OCI-LY1 (cell line): Measurements from ENCODE around the gene NDUFV1.
"Not testable (repeated sequence)": the region's sequence is repeated elsewhere in the genome, so short reads cannot be mapped to it uniquely, and the experiment has no call there.

Experiments used
- H2AFZ ChIP-seq: fragments of 200-600 bp; sonication (generic), shearing (Covaris generic); 2 replicates; pipeline ENCODE4 v1.6.0; 2014; ENCODE audit warnings: antibody characterized with exemption, mild to moderate bottlenecking, low read length
- H3F3A ChIP-seq: fragments of 200-600 bp; sonication (generic), shearing (Covaris generic); 2 replicates; pipeline ENCODE4 v1.6.0; 2014; ENCODE audit warnings: mild to moderate bottlenecking, antibody characterized with exemption, low read length, moderate library complexity; ENCODE audit not compliant: insufficient read depth
- H3K27ac ChIP-seq: fragments of 200-600 bp; sonication (generic); 2 replicates; pipeline ENCODE4 v1.5.1; 2014; ENCODE audit warnings: low read length, mixed run types, mild to moderate bottlenecking, low read depth; ENCODE audit not compliant: poor library complexity, severe bottlenecking
- H3K27me3 ChIP-seq: fragments of 200-600 bp; sonication (generic); 2 replicates; pipeline ENCODE4 v1.6.0; 2014; ENCODE audit warnings: antibody characterized with exemption, mild to moderate bottlenecking, low read length, moderate library complexity; ENCODE audit not compliant: insufficient read depth
- H3K36me3 ChIP-seq: fragments of 200-600 bp; sonication (generic); 2 replicates; pipeline ENCODE4 v1.6.1; 2014; ENCODE audit warnings: mild to moderate bottlenecking, antibody characterized with exemption, low read length, moderate library complexity, mixed read lengths; ENCODE audit not compliant: insufficient read depth
- H3K4me1 ChIP-seq: fragments of 200-600 bp; sonication (generic); 2 replicates; pipeline ENCODE4 v1.5.1; 2014; ENCODE audit warnings: mild to moderate bottlenecking, low read length, moderate library complexity; ENCODE audit not compliant: insufficient read depth, severe bottlenecking
- H3K4me2 ChIP-seq: fragments of 200-600 bp; sonication (generic), shearing (Covaris generic); 2 replicates; pipeline ENCODE4 v1.6.1; 2014; ENCODE audit warnings: low read length
- H3K4me3 ChIP-seq: fragments of 200-600 bp; sonication (generic); 2 replicates; pipeline ENCODE4 v1.5.1; 2014; ENCODE audit warnings: low read length, low read depth, mild to moderate bottlenecking, mixed read lengths; ENCODE audit not compliant: poor library complexity, severe bottlenecking
- H3K79me2 ChIP-seq: fragments of 200-600 bp; shearing (Covaris generic); 2 replicates; pipeline ENCODE4 v1.6.1; 2016; ENCODE audit warnings: mixed run types, low read length, mixed read lengths; ENCODE audit not compliant: insufficient read depth
- H3K9ac ChIP-seq: fragments of 200-600 bp; sonication (generic), shearing (Covaris generic); 2 replicates; pipeline ENCODE4 v1.6.1; 2014; ENCODE audit warnings: mild to moderate bottlenecking, low read length, mixed read lengths
- H3K9me2 ChIP-seq: fragments of 200-600 bp; sonication (generic), shearing (Covaris generic); 2 replicates; pipeline ENCODE4 v1.6.1; 2014; ENCODE audit warnings: low read depth, mild to moderate bottlenecking, low read length, mixed read lengths
- H3K9me3 ChIP-seq: fragments of 200-600 bp; shearing (Covaris generic); 2 replicates; pipeline ENCODE4 v1.6.1; 2014; ENCODE audit warnings: low read length, mixed read lengths
- H4K20me1 ChIP-seq: fragments of 200-600 bp; sonication (generic), shearing (Covaris generic); 2 replicates; pipeline ENCODE4 v1.6.0; 2016; ENCODE audit warnings: mild to moderate bottlenecking, low read length; ENCODE audit not compliant: insufficient read depth
- CTCF ChIP-seq: fragments of 200-600 bp; sonication (generic), shearing (Covaris generic); IDR thresholded peaks from 2 replicates; pipeline ENCODE4 v1.5.1; 2017; ENCODE audit warnings: mild to moderate bottlenecking, antibody characterized with exemption, low read length, moderate library complexity, mixed read lengths
- EZH2 ChIP-seq: fragments of 200-600 bp; sonication (generic), shearing (Covaris generic); IDR thresholded peaks from 2 replicates; pipeline ENCODE4 v1.8.0; 2017; ENCODE audit warnings: borderline replicate concordance, mixed run types, mild to moderate bottlenecking, antibody characterized with exemption, low read length, moderate library complexity, mixed read lengths

NDUFV1 gene

GRCh38 chr11:67617243-67617953 lies 10.7 kb downstream of the NDUFV1 start:
- H3K4me2 ChIP-seq: no peak overlapping the region

GRCh38 chr11:67618901-67619659 lies 12.3 kb downstream of the NDUFV1 start:
- H3F3A ChIP-seq, H3K36me3 ChIP-seq, H3K4me3 ChIP-seq, H2AFZ ChIP-seq, H3K27ac ChIP-seq, H3K79me2 ChIP-seq, H4K20me1 ChIP-seq, H3K9me2 ChIP-seq, H3K9me3 ChIP-seq, H3K9ac ChIP-seq, H3K4me2 ChIP-seq, H3K27me3 ChIP-seq: not testable (repeated sequence)
- peaks cover 18% of the 10 kb centered on the region for H3K4me1 ChIP-seq

More at GRCh38 chr11:67617243-67617953, 10.7 kb downstream of the NDUFV1 start:
- Histone ChIP-seq H4K20me1 (no peaks in the 10 kb centered on the region), H3K4me3 (no peak overlapping the region), H3K36me3 (peaks cover 12% of the 10 kb centered on the region; the same call in 1 of the 2 replicates), H3K27me3 (no peaks in the 10 kb centered on the region), H3K9me2 (no peaks in the 10 kb centered on the region), H3K4me1 (peaks cover 28% of the 10 kb centered on the region), H3F3A (no peaks in the 10 kb centered on the region), H3K9ac (no peak overlapping the region), H3K79me2 (no peaks in the 10 kb centered on the region), H2AFZ (no peak overlapping the region), H3K9me3 (no peaks in the 10 kb centered on the region), H3K27ac (no peak overlapping the region)
- TF ChIP-seq CTCF: no peak
- TF ChIP-seq EZH2: no peak

- H3K9me3 ChIP-seq, H3K27me3 ChIP-seq, H3K4me2 ChIP-seq, H3K79me2 ChIP-seq, H3K9me2 ChIP-seq, H3K4me3 ChIP-seq, H2AFZ ChIP-seq, H3F3A ChIP-seq, H3K9ac ChIP-seq, H3K36me3 ChIP-seq, H3K27ac ChIP-seq, H3K4me1 ChIP-seq, H4K20me1 ChIP-seq: not testable (repeated sequence)
These were observed 13.2 kb downstream of the NDUFV1 start for GRCh38 chr11:67619683-67620618.

- not testable (repeated sequence) for H4K20me1 ChIP-seq, H3K9ac ChIP-seq, H3K27ac ChIP-seq, H3K4me2 ChIP-seq, H3K79me2 ChIP-seq, H3K4me1 ChIP-seq, H3K9me2 ChIP-seq, H3K27me3 ChIP-seq, H3K4me3 ChIP-seq, H3K9me3 ChIP-seq, H3K36me3 ChIP-seq, H2AFZ ChIP-seq, H3F3A ChIP-seq
These were observed 13.9 kb downstream of the NDUFV1 start for GRCh38 chr11:67620621-67621020.

GRCh38 chr11:67621928-67622327 lies 15.2 kb downstream of the NDUFV1 start:
- H3K27ac ChIP-seq, H3K4me1 ChIP-seq, H3K9ac ChIP-seq, H3K79me2 ChIP-seq, H3K9me2 ChIP-seq, H3K27me3 ChIP-seq, H3K4me2 ChIP-seq, H3K36me3 ChIP-seq, H3K9me3 ChIP-seq, H2AFZ ChIP-seq, H4K20me1 ChIP-seq, H3K4me3 ChIP-seq, H3F3A ChIP-seq: not testable (repeated sequence)

- not testable (repeated sequence) for H3K9me3 ChIP-seq, H2AFZ ChIP-seq, H3K36me3 ChIP-seq, H3K27ac ChIP-seq, H3K4me1 ChIP-seq, H3K4me2 ChIP-seq, H3K4me3 ChIP-seq, H3F3A ChIP-seq, H3K79me2 ChIP-seq, H4K20me1 ChIP-seq, H3K27me3 ChIP-seq, H3K9ac ChIP-seq, H3K9me2 ChIP-seq
These were observed 16.2 kb downstream of the NDUFV1 start for GRCh38 chr11:67622905-67623304.
